ENCODE data around the gene LCNL1.
A peak's percentile ranks its signal among the peaks of the same experiment; 100 is the strongest.

Gene LCNL1

DNA sequence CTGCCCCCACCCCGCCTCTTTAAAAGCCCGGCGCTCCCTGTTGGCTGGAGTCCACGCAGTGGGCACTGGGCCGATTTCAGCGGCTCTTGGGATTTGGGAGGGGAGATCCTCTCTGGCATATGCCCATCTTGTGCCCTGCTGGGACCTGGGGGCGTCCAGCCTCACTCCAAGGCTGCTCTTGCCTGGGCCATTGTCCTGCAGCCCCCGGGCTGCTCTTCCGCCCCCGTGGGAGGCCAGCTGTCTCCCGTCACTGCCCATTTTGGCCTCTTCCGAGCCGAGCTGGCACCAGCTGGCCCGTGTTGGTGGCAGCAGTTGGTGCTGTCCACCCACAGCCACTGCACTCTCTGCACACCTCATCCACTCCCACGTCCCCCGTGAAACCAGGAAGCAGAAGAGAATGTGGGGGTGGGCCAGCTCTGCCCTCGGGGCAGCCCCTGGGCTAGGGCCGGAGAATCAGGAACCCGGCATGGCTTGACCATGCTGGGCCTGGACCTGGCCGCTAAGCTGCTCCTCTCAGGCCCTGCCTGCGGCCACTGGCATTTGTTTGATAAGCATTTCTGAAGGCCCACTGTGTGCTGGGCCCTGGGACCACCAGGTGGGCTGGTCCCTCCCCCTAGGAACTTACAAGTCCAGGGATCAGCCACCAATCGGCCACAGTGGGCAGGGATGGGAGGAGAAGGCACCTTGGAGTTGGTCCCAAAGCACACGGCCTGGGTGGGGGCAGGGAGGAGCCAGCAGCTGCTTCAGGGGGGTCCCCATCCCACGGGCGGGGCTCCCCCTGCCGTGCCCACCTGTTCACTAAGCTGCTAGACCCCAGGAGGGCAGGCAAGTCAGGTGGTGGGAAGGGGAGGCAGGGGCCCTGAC lies 35.5 kb upstream of the LCNL1 start:
- no peak for DNase-seq (ENCODE audit: low spot score)

DNA sequence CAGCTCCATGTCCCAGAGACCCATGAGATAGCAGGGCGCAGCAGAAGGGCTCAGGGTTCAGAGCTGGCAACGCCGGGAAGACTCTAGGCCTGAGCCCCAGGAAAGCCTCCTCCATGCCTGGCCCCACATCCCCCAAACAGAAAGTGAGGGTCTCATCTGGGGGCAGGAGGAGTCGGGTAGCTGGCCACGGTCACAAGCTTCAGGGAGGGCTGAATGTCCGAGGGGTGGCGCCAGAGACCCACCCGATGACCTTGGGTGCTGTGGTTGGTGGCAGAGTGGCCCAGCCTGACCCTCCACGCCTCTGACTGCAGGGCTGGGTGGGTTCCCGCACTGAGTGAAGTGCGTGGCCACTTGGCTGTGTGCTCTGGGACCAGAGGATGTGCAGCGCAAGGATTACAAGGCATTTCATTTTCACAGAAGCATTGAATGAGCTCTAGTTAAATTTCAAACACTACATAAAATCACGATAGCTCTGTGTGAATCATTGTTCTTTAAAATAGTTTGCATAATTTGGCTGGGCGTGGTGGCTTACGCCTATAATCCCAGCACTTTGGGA lies 34.8 kb upstream of the LCNL1 start:
- DNase-seq (ENCODE audit: low spot score): peak; percentile 41

DNA sequence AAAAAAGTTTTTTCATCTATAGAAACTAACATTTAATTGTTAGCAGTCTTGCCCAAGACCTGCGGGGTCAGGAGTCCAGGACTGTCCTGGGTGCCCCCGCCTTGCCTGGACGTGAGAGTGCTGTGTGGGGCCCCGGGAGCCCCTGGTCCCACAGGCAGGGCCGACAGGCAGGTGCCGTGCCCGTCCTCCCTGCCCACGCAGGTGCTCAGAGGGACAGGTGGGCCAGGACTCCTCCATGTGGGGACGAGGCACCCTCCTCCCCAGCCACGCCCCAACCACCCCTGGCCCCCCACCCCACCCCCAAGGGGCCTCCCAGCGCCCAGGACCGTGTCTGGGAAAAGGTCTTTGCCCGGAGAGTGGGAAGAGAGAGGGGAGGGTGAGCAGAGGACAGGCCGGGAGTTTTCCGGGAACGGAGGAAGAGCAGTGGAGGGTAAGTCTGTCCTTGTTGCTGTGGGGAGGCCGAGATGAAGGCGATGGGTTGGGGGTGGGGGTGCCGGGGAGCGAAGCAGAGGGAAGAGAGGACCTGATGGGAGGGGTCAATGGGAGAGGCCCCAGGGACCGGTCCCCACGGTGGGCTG lies 33.5 kb upstream of the LCNL1 start:
- no peak for DNase-seq (ENCODE audit: low spot score)

DNA sequence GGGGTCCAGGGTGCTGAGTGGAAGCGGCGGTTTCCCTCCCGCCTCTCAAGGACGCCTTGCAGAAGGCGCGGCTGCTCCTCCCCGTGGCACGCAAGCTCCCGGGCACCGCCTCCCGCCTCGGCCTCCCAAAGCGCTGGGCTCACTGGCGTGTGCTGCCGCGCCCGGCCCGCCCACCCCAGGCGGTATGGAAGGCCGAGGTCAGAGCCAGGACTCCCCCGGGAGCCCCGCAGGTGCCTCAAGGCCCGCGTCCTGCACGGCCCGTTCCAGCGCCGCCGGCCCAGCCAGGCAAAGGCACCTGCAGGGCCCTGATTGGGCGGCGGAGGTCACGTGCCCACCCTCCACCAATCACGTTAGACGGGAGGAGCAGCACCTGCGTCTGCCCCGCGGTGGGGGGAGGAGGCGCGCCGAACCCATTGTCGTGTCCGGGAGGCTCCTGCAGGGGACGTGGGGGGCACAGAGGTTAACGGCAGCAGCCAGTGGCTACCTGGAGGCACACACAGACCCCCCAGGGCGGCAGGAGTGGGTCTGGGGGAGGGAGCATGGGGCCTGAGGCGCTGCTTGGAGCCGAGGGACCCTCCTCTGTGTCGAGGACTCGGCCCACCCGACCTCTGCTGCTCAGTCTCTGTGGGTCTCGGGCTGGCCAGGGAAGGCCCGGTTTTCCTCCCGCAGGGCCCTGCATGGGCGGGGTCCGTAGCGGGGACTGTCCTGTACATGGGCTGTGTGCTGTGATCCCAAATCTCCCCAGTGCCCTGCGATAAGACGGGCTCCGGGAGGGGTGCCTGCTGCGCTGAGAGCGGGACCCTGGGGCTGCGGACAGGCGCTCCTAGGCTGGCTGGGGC lies 32.8 kb upstream of the LCNL1 start:
- DNase-seq (ENCODE audit: low spot score): peak; percentile 99

DNA sequence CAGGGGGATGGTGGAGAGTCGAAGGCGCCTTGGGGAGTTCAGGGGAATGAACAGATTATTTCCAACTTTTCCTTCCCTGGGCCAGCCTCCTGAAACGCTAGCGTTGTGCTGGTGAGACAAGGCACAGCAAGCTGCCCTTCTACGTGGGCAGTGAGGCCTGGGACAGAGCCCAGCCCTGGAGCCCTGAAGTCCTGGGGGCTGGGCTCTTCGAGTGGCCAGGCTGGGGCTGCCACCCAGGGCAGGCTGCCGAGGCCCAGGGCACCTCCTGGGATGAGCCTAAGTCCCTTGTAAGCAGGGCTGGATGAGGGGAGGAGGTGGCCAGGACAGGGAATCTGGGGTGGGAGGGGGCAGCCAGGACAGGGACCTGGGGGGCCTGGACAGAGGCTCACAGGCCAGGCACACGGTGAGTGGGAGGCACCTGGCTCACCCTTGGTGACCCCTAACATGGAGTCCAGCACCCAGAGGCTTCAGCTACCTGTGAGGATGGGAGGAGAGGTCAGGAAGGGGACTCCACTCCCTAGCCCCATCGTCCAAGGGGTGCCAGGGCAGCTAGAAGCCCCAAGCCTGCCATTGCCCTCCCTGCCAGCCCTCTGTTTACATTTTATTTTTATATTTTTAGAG lies 32.0 kb upstream of the LCNL1 start:
- no peak for DNase-seq (ENCODE audit: low spot score)

DNA sequence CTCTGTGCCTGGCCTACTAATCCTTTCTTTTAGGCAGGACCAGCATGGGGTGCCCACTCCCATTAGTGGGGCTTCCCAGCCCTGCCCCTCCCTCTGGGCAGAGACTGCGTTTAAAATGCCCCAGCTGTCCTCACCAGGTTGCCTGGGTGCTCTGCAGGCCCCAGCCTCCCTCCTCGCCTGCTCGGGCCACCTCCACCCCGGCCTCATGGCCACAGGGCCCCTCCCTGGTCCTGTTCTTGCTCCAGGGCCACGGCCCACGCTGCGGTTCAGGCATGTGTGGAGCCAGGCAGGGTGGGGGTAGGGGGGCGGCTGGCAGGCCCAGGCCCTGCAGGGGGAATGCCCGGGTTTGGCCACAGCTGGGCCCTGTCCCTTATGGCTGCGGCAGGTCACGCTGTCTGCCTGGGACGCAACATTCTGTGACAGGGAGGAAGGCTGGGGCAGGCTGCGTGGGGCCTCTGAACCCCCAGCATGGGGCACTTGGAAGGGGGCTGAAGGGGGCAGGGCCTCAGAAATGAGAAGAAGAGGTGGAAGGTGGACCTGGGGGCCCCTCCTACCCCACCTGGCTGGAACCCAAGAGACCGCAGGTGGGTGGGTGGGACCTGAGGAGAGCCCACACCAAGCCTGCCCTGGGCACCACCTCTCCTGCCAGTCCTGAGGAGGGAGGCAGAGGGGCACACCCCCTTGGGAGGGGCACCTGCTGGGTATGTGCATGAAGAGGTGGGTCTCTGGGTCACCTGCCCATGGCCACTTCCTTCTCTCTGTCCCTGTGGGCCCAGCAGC lies 31.1 kb upstream of the LCNL1 start, which contains the start of gene LCN12:
Gene LCN12 (plus strand): TSS at position 733 of the 780 bp plus-strand sequence. CDS start 55 bp downstream, outside the sequence.
- no peak for DNase-seq (ENCODE audit: low spot score)

DNA sequence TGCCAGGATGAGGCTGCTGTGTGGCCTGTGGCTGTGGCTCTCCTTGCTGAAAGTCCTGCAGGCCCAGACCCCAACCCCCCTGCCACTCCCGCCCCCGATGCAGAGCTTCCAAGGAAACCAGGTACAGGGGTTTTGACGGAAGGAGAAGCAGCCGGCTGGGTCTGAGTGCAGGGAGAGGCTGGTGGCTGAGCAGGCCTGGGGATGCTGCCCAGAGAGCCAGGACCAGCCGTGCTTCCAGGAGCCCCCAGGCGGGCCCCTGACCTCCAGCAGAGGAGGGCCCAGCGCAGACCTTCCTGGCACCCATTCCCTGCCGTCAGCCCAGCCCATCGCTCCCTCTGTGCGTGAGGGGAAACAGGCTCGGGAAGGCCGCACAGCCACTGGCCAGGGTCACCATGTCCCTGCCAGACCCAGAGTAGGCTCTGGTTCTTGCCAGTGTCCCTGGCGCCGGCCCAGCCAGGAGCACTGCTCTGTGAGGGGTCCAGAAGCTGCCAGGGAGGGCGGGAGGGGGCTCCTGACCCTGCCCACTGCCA lies 30.4 kb upstream of the LCNL1 start:
- no peak for DNase-seq (ENCODE audit: low spot score)

DNA sequence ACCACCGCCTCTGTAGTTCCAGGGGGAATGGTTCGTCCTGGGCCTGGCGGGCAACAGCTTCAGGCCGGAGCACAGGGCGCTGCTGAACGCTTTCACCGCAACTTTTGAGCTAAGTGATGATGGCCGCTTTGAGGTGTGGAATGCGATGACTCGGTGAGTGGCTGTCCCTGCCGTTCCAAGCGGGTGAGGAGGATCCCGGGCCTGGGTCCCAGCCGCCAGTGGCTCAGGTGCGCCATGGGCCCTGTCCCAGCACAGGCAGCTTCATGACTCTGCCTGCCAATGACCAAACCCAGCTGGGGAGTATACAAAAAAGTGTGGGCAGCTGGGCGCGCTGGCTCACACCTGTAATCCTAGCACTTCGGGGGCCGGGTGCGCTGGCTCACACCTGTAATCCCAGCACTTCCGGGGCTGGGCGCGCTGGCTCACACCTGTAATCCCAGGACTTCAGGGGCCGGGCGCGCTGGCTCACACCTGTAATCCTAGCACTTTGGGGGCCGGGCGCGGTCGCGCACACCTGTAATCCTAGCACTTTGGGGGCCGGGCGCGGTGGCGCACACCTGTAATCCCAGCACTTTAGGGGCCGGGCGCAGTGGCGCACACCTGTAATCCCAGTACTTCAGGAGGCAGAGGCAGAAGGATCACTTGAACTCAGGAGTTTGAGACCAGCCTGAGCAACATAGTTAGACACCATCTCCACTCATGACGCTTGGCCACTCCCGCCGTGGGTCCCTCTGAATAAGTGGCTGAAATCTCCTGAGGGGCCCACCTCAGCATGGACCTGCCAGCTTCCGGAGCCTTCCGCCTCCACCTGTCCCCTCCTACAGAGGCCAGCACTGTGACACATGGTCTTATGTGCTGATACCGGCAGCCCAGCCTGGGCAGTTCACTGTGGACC lies 29.7 kb upstream of the LCNL1 start:
- DNase-seq (ENCODE audit: low spot score): no peak

DNA sequence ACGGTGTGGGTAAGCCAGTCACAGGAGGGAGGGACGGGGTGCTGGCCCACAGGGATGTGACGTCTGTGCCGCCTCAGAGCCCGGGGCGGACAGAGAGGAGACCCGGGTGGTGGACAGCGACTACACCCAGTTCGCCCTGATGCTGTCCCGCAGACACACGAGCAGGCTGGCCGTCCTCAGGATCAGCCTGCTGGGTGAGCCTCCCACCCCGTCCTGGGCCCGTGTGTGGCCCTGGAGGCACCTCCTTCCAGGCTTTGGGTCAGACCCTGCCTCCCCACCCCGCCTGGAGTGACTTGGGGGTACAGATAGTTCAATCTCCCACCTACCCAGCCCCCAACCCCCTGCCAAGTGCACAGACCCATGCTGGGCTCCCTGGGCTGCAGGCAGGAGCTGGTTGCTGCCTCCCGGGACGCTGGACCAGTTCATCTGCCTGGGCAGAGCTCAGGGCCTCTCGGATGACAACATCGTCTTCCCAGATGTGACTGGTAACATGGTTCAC lies 29.0 kb upstream of the LCNL1 start:
- no peak for DNase-seq (ENCODE audit: low spot score)

DNA sequence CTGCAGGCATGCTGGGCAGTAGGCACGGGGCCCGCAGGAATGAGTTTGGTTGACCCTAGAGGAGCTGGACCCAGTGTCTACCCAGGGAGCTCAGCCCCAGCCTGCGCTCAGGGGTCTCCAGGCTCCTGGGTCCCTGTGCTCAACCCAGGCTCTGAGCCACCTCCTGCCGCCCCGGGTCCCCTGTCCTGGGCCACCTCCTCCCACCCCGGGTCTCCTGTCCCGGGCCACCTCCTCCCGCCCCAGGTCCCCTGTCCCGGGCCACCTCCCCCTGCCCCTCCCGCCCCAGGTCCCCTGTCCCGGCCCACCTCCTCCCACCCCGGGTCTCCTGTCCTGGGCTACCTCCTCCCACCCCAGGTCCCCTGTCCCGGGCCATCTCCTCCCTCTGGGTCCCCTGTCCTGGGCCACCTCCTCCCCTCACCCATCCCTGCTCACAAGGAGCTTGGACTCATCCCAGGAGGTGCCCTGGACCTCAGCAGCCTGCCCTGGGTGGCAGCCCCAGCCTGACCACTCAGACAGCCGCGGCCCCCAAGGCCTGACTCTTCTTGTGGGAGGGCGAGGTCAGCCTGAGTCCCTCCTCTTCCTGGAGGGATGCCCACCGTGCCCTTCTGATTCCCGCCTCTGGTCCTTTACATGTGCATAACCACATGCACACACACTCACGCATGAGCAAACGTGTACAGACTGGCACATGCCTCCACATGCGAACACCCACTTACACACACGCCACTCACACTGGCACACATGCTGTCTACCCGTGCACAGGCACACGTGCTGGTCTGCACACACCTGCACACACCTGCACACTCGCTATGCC lies 28.3 kb upstream of the LCNL1 start:
- no peak for DNase-seq (ENCODE audit: low spot score)

DNA sequence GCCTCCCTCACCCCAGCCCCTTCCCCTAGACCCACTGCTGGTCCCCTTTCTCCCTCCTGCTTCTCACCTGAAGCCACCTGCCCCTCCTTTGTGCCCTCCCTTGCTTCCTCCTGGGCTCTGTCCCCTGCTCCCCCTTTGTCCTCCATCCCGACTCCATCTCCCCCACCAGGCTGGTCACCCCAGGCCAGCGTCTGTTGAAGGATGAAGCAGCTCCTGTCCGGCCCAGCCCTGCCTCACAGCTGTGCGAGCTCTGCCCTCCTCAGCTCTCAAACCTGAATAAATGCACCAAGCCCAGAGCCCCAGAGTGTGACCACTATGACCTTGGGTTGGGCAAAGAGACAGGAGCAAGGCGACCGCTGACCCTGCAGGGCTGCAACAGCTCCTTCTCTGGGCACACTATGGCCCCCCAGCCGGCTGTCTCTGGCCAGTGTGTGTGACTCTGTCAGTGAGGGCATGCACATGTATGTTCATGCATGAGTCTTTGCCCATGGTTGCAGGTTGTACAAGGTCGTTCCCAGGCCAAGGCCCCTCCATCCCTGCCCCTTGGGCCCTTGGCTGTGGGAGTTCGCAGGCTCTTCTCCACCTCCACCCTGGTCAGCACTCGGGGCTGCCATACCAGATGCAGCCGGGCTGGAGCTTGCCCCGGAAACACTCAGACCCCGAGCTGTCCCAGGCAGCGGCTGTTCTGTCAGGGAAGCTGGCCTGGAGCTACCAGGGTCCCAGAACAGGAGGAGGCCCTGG lies 27.4 kb upstream of the LCNL1 start:
- no peak for DNase-seq (ENCODE audit: low spot score)

DNA sequence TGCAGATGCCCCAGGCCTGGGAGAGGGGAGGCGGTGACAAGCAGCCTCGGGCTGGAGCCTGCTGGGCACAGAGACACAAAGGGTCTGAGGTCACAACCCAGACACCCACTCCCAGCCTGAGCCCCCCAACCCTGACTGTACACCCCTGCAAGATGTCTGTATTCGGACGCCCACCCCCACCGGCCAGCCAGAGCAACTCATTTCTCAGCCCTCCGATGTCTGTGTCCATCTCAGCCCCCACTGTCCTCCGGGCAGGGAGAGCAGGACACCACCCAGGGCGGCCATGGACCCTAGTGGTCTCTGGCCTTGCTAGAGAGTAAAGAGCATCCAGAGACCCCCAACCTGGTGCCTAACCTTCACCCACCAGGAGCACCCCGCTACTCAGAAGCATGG lies 26.9 kb upstream of the LCNL1 start:
- no peak for DNase-seq (ENCODE audit: low spot score)

DNA sequence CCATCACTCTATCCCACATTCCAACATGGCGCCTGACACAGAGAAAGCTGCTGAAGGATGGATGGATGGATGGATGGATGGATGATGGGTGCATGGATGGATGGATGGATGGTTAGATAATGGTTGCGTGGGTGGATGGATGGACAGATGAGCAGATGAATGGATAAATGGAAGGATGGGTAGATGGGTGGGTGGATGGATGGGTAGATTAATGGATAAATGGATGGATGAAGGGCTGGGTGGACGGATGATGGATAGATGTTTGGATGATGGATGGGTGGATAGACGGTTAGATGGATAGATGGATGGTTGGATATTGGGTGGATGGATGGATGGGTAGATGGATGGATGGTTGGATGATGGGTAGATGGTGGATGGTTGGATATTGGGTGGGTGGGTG lies 26.2 kb upstream of the LCNL1 start:
- DNase-seq (ENCODE audit: low spot score): no peak

DNA sequence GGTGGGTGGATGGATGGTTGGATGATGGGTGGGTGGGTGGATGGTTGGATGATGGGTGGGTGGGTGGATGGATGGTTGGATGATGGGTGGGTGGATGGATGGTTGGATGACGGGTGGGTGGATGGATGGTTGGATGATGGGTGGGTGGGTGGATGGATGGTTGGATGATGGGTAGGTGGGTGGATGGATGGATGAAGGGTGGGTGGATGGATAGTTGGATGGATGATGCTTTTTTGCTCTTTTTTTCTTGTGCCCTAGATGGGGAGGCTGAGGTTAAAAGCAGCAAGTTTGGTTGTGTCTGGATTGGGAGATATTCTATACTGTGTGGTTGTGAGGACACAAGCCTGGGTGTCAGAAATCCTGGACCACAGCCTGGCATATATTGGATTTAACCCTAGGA lies 25.3 kb upstream of the LCNL1 start:
- no peak for DNase-seq (ENCODE audit: low spot score)

DNA sequence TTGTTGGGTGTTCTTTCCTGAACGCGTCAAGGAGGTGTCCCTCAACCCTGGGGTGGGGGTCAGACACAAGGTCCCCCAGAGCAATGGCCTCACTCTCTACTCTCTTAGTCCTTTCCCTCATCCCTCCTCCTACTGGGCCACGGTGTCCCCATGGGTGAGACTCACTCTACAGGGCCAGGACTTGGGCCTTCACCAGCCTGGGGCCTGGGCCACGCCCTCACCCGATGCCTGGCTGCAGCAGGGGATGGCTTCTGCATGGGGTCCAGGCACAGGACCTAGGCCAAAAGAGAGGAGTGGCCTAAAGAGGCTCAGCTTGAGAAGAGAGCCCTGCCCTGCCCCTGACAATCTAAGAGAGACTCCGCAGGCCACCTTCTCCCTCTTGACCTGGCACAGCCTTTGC lies 24.9 kb upstream of the LCNL1 start:
- DNase-seq (ENCODE audit: low spot score): no peak

DNA sequence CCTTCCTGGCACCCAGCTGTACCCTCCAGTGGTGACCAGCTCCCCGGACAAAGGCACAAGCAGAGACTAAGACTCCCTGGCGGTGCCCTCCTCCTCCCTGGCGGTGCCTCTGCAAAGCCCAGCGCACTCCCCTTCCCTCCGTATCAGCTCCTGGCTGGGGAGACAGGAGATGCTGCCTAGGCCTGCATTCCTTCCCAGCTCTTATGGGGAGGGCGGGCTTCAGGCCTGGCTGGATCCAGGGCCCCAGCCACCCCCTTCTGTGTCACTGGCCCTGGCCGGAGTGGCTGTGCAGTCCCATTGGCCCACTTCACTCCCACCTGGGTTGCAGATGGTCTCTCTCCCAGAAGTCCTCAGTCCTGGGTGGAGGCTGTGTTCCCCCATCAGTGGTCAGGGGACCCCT lies 24.3 kb upstream of the LCNL1 start:
- DNase-seq (ENCODE audit: low spot score): no peak

DNA sequence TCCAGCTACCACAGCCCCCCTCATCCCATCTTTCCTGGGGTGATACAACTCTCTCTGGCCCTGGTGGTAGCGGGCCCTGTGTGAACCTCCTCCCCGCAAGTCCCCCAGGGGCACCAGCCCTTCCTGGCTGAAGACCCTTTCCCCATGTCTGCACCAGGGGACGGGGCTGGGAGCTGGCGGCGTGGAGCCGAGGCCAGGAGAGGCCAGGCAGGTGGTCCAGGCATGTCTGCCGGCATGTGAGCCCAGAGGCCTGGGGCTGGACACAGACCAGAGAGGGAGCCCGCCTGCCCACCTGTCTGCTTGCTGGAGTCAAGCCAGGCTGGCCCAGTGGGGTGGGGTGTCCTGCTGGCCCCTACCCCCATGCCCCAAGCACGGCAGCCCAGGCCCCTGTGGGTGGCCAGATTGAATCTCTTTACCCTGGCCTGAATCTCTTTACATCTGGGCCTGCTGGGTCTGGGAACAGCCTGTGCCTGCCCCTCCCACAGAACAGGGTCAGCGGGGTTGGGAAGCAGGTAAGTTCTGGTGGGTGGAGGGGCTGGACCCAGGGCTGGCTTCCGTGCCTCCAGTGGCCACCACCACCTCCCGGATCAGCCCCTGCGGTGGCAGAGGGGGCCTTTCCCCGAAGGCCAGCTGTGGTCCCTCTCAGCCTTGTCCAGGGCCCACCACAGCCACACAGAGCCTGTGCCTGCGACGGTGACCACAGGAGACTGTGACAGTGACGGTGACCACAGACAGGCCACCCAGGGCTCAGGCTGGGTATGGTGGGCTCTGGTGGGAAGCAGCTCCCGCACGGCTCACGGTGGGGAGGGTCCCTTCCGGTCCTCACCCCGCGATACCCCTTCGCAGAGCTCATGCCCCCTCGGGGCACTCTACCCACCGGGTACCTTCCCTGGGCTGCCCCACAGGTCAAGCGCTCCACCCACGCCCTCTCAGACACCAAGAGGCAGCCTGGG lies 23.6 kb upstream of the LCNL1 start:
- DNase-seq (ENCODE audit: low spot score): no peak

Measured in AG08395 (cell line).